H1 (cell line): ENCODE results near the gene KRT85. TPM values are rescaled to one million over a fixed set of nuclear protein-coding genes. Genes with fewer than 3 reads are reported as not detected.

Source experiments
- CHD7 ChIP-seq: fragments of 300-600 bp; sonication (generic); IDR thresholded peaks from 2 replicates; pipeline ENCODE4 v1.7.1; 2012; ENCODE audit warnings: low read length, moderate library complexity, mild to moderate bottlenecking, inconsistent platforms; ENCODE audit not compliant: insufficient replicate concordance
- polyA plus RNA-seq, 7 experiments: library from polyadenylated mRNA; depleted of rRNA in 3 of 7; stranded (reverse) in 5 of 7; unstranded in 2 of 7; fragments of >200 nt in 5 of 7; fragments of 200-250 nt in 2 of 7; gene quantifications; 1 replicate in 5 of 7; 2 replicates in 1 of 7; 4 replicates in 1 of 7; pipeline versions ENCODE4 v1.2.1 to v1.2.3, GENCODE V29; 2011 to 2013; ENCODE audit warnings: missing spikeins in 2 of 7, mixed read lengths in 2 of 7
- total RNA-seq: library from RNA; stranded (reverse); fragmentation: NEBNext Ultra II Directional; extraction: Animal tissue kit (Norgen Biotek cat#: 25700); gene quantifications from 2 replicates; pipeline ENCODE4 v1.2.1, GENCODE V29; 2021

KRT85 gene
- total and polyA plus RNA-seq, 2 of the 8 experiments (the other 6 are each of a cell fraction or from before 2014, with no cell fraction given), result not detected

- TF ChIP-seq CHD7, result no peak
- TF ChIP-seq, all 59 proteins: peak for 0
Measured at GRCh38 chr12:52331833-52332232, 35.4 kb downstream of the KRT85 start (continued).
